OCI-LY7 (cell line): ENCODE measurements around the gene LUM. TPM values are rescaled to one million over a fixed set of nuclear protein-coding genes. Genes with fewer than 3 reads are reported as not detected.

Experiments
- BruUV-seq: library from RNA; stranded (reverse); fragments of 400-500 nt; replicated peaks from 2 replicates; lab custom pipeline; 2021; lab: Mats Ljungman, UMichigan
- CTCF ChIA-PET: fragments of 300-600 bp; sonication (Branson Sonifier 250); formaldehyde crosslinking; loops from one replicate; lab custom pipeline; 2022; ENCODE audit warnings: antibody characterized with exemption; ENCODE audit not compliant: unreplicated experiment; lab: Charles Lee
- POLR2A ChIA-PET: fragments of 300-600 bp; sonication (Branson Sonifier 250); formaldehyde crosslinking; loops from one replicate; lab custom pipeline; 2022; ENCODE audit warnings: antibody characterized with exemption; lab: Charles Lee
- DNase-seq: peaks from one replicate; pipeline ENCODE4 v3.0.0-alpha.2; 2015; ENCODE audit warnings: low spot score
- H2AFZ ChIP-seq: fragments of 200-600 bp; sonication (generic), shearing (Covaris generic); 2 replicates; pipeline ENCODE4 v1.6.1; 2014; ENCODE audit warnings: mild to moderate bottlenecking, antibody characterized with exemption, low read length, moderate library complexity
- H3K27ac ChIP-seq: fragments of 200-600 bp; sonication (generic); 2 replicates; pipeline ENCODE4 v1.5.1; 2014; ENCODE audit warnings: mixed run types, low read depth, mild to moderate bottlenecking, moderate library complexity, low read length, inconsistent platforms; ENCODE audit not compliant: poor library complexity, severe bottlenecking
- H3K36me3 ChIP-seq: fragments of 200-600 bp; sonication (generic); 2 replicates; pipeline ENCODE4 v1.6.1; 2014; ENCODE audit warnings: mild to moderate bottlenecking, antibody characterized with exemption, low read length, moderate library complexity, mixed read lengths; ENCODE audit not compliant: insufficient read depth
- H3K4me1 ChIP-seq: fragments of 200-600 bp; sonication (generic); 2 replicates; pipeline ENCODE4 v1.5.1; 2014; ENCODE audit warnings: mild to moderate bottlenecking, low read length; ENCODE audit not compliant: insufficient read depth, poor library complexity, severe bottlenecking
- H3K4me2 ChIP-seq: fragments of 200-600 bp; sonication (generic); 2 replicates; pipeline ENCODE4 v1.6.1; 2014; ENCODE audit warnings: mild to moderate bottlenecking, low read length
- H3K4me3 ChIP-seq: fragments of 200-600 bp; sonication (generic); 2 replicates; pipeline ENCODE4 v1.5.1; 2014; ENCODE audit warnings: mild to moderate bottlenecking, low read depth, low read length; ENCODE audit not compliant: poor library complexity, severe bottlenecking
- H3K79me2 ChIP-seq: fragments of 200-600 bp; sonication (generic); 2 replicates; pipeline ENCODE4 v1.6.1; 2016; ENCODE audit warnings: low read depth, mild to moderate bottlenecking, low read length, moderate library complexity, mixed read lengths; ENCODE audit not compliant: insufficient read depth
- H3K9me2 ChIP-seq: fragments of 200-600 bp; sonication (generic); 2 replicates; pipeline ENCODE4 v1.6.1; 2016; ENCODE audit warnings: mild to moderate bottlenecking, low read length, mixed read lengths; ENCODE audit not compliant: insufficient read depth
- H3K9me3 ChIP-seq: fragments of 200-600 bp; sonication (generic); 2 replicates; pipeline ENCODE4 v1.6.1; 2014; ENCODE audit warnings: mild to moderate bottlenecking, mixed run types, low read length, mixed read lengths
- H4K20me1 ChIP-seq: fragments of 200-600 bp; sonication (generic); 2 replicates; pipeline ENCODE4 v1.6.1; 2014; ENCODE audit warnings: mild to moderate bottlenecking, antibody characterized with exemption, low read length, moderate library complexity, mixed read lengths; ENCODE audit not compliant: insufficient read depth
- CTCF ChIP-seq: fragments of 200-600 bp; sonication (generic); conservative IDR thresholded peaks from 2 replicates; pipeline ENCODE4 v1.5.1; 2014; ENCODE audit warnings: mild to moderate bottlenecking, antibody characterized with exemption, low read length, moderate library complexity, mixed read lengths
- EZH2phosphoT487 ChIP-seq: fragments of 200-600 bp; sonication (generic); IDR thresholded peaks from 2 replicates; pipeline ENCODE4 v1.6.1; 2018; ENCODE audit warnings: low read depth, borderline replicate concordance, mild to moderate bottlenecking, mixed run types, antibody characterized with exemption, low read length, moderate library complexity, mixed read lengths
- intact Hi-C: fragments of 100-400 bp; cut with micrococcal nuclease; formaldehyde crosslinking; loops from one replicate; pipeline ENCODE4 v1.10.0; 2022; ENCODE audit not compliant: unreplicated experiment
- total RNA-seq, 2 experiments: library from RNA; depleted of rRNA in 1 of 2; stranded (reverse); fragments of >200 nt in 1 of 2; shearing (Covaris generic) in 1 of 2; gene quantifications; 2 replicates each; pipeline ENCODE4 v1.2.3, GENCODE V29; 2014 to 2022

LUM gene
- total RNA-seq, 2 experiments from 2014 or later = not detected

- ChIA-PET CTCF (no interaction called here), POLR2A (interaction anchor here (0.6 kb wide), 1 partner anchor 151 kb away, joined by 5 read pairs; no protein-coding TSS in a partner anchor)
- no peaks in the 10 kb centered on the region for H4K20me1 ChIP-seq
- H2AFZ ChIP-seq = no peak overlapping the region
- no peak for DNase-seq
- H3K79me2 ChIP-seq = no peaks in the 10 kb centered on the region
- BruUV-seq = no TSS peak
- TF ChIP-seq EZH2phosphoT487 (no peak), CTCF (no peak)
- H3K27ac ChIP-seq = no peak overlapping the region
- intact Hi-C loops = no loop called here
- no peaks in the 10 kb centered on the region for H3K9me2 ChIP-seq
- H3K4me2 ChIP-seq = no peak overlapping the region
- no peaks in the 10 kb centered on the region for H3K4me1 ChIP-seq
- H3K9me3 ChIP-seq = no peaks in the 10 kb centered on the region
- H3K4me3 ChIP-seq = no peak overlapping the region
- no peaks in the 10 kb centered on the region for H3K36me3 ChIP-seq
Measured at GRCh38 chr12:91072931-91073330, 38.4 kb downstream of the LUM start.

GRCh38 chr12:91070936-91071335, 40.4 kb downstream of the LUM start:
- intact Hi-C loops = no loop called here
- Histone ChIP-seq H3K27ac (no peak overlapping the region), H3K9me3 (no peaks in the 10 kb centered on the region), H3K4me3 (no peak overlapping the region), H3K36me3 (no peaks in the 10 kb centered on the region), H3K79me2 (no peaks in the 10 kb centered on the region), H3K9me2 (no peaks in the 10 kb centered on the region), H4K20me1 (no peaks in the 10 kb centered on the region), H3K4me2 (no peak overlapping the region), H3K4me1 (no peaks in the 10 kb centered on the region), H2AFZ (no peak overlapping the region)
- POLR2A ChIA-PET = interaction anchor here (0.6 to 1.0 kb wide), 2 partner anchors 37 to 716 kb away, joined by 3 read pairs; no protein-coding TSS in a partner anchor
- no TSS peak for BruUV-seq
- CTCF ChIA-PET = no interaction called here
- TF ChIP-seq CTCF (no peak), EZH2phosphoT487 (no peak)
- DNase-seq = no peak

GRCh38 chr12:91065396-91065795, 45.9 kb downstream of the LUM start:
- CTCF ChIA-PET = no interaction called here
- no peak for DNase-seq
- H2AFZ ChIP-seq = no peak overlapping the region
- H3K36me3 ChIP-seq = no peaks in the 10 kb centered on the region
- TF ChIP-seq CTCF = no peak
- TF ChIP-seq EZH2phosphoT487 = no peak
- no peak overlapping the region for H3K27ac ChIP-seq
- no peaks in the 10 kb centered on the region for H4K20me1 ChIP-seq
- no peak overlapping the region for H3K4me2 ChIP-seq
- H3K4me1 ChIP-seq = no peaks in the 10 kb centered on the region
- POLR2A ChIA-PET = interaction anchor here (0.5 to 0.7 kb wide), 2 partner anchors 10 to 1963 kb away, joined by 3 to 4 read pairs; no protein-coding TSS in a partner anchor
- no TSS peak for BruUV-seq
- no peaks in the 10 kb centered on the region for H3K9me3 ChIP-seq
- H3K79me2 ChIP-seq = no peaks in the 10 kb centered on the region
- intact Hi-C loops = no loop called here
- no peaks in the 10 kb centered on the region for H3K9me2 ChIP-seq
- no peak overlapping the region for H3K4me3 ChIP-seq
